KOPT-K1 (cell line): ENCODE measurements around the gene HES7.
"Not testable (repeated sequence)": the region's sequence is repeated elsewhere in the genome, so short reads cannot be mapped to it uniquely, and the experiment has no call there.

ENCODE experiments used
- H3K27ac ChIP-seq: fragments of 200-600 bp; sonication (generic); 2 replicates; pipeline ENCODE4 v1.5.1; 2016; ENCODE audit warnings: antibody characterized with exemption, mild to moderate bottlenecking, low read depth, low read length; ENCODE audit not compliant: poor library complexity, severe bottlenecking
- H3K36me3 ChIP-seq: fragments of 200-600 bp; sonication (generic); 2 replicates; pipeline ENCODE4 v1.5.1; 2017; ENCODE audit warnings: antibody characterized with exemption, mild to moderate bottlenecking, low read length, moderate library complexity; ENCODE audit not compliant: insufficient read depth
- H3K9me3 ChIP-seq: fragments of 200-600 bp; sonication (generic); 2 replicates; pipeline ENCODE4 v1.5.1; 2017; ENCODE audit warnings: antibody characterized with exemption, low read length, mild to moderate bottlenecking; ENCODE audit not compliant: insufficient read depth, poor library complexity, severe bottlenecking

HES7 gene

GRCh38 chr17:8084250-8084649 lies 39.7 kb downstream of the HES7 start:
- Histone ChIP-seq H3K36me3 (no peaks in the 10 kb centered on the region), H3K27ac (no peak overlapping the region), H3K9me3 (no peaks in the 10 kb centered on the region)

GRCh38 chr17:8082292-8082691 lies 41.6 kb downstream of the HES7 start:
- no peaks in the 10 kb centered on the region for H3K9me3 ChIP-seq
- no peak overlapping the region for H3K27ac ChIP-seq
- no peaks in the 10 kb centered on the region for H3K36me3 ChIP-seq

DNA sequence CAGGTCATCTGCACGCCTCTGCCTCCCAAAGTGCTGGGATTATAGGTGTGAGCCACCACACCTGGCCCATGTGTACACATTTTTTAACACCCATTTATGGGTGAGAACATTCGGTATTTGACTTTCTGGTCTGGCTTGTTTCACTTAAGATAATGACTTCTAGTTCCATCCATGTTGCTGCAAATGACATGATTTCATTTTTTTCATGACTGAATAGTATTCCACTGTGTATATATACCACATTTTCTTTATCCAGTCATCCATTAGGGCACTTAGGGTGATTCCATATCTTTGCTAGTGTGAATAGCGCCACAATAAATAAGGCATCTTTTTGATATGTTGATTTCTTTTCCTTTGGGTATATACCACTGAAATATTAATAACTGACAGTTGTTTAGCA lies 42.0 kb downstream of the HES7 start:
- Histone ChIP-seq H3K9me3 (no peaks in the 10 kb centered on the region), H3K36me3 (no peaks in the 10 kb centered on the region), H3K27ac (no peak overlapping the region)

- Histone ChIP-seq H3K27ac (no peak overlapping the region), H3K9me3 (no peaks in the 10 kb centered on the region), H3K36me3 (no peaks in the 10 kb centered on the region)
Observed at GRCh38 chr17:8080799-8081219, 43.1 kb downstream of the HES7 start.

DNA sequence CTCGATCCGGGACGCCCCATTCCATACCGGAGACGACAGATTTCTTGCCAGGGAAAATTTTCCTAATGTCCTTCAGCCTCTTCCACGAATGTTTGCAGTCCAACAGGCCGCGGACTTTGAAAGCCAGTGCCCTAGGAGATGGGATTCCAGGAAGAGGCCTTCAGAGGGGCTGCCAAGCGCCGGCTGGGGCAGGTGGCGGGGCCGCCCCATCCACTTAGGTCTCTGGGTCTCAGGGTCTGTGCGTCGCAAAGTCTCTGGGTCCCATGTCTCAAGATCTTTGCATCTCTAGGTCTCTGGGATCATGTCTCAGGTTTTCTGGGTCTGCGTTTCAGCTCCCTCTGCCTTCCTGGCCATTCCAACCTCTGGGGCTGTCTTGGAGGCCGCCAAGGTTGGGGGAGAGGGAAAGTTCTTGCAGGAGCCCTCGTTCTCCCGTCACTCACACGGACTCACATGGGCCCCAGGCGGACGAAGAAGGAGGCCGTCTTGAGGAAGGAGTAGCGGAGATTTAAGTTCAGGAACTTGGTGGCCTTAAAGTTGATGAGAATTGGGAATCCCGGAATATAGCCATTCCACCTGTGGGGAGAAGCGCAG lies 43.6 kb downstream of the HES7 start:
- Histone ChIP-seq H3K9me3 (no peaks in the 10 kb centered on the region), H3K36me3 (no peaks in the 10 kb centered on the region), H3K27ac (no peak overlapping the region)

- H3K9me3 ChIP-seq = no peaks in the 10 kb centered on the region
- no peak overlapping the region for H3K27ac ChIP-seq
- no peaks in the 10 kb centered on the region for H3K36me3 ChIP-seq
Observed at GRCh38 chr17:8079291-8080207, 44.4 kb downstream of the HES7 start.

DNA sequence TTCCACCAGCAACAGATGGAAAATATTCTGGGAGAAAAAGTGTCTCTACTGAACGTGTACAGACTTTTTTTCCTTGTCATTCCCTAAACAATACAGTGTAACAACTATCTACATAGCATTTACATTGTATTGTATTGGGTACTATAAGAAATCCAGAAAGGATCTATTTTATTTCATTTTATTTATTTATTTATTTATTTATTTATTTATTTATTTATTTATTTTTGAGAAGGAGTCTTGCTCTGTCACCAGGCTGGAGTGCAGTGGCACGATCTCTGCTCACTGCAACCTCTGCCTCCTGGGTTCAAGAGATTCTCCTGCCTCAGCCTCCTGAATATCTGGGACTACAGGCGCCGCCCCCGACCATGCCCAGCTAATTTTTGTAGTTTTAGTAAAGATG lies 46.0 kb downstream of the HES7 start:
- H3K27ac ChIP-seq, H3K36me3 ChIP-seq, H3K9me3 ChIP-seq: not testable (repeated sequence)

- Histone ChIP-seq H3K36me3 (no peaks in the 10 kb centered on the region), H3K27ac (no peak overlapping the region), H3K9me3 (no peaks in the 10 kb centered on the region)
Observed at GRCh38 chr17:8076502-8077266, 47.2 kb downstream of the HES7 start.

GRCh38 chr17:8075574-8076342 lies 48.1 kb downstream of the HES7 start:
- Histone ChIP-seq H3K9me3 (no peaks in the 10 kb centered on the region), H3K36me3 (no peaks in the 10 kb centered on the region), H3K27ac (no peak overlapping the region)

DNA sequence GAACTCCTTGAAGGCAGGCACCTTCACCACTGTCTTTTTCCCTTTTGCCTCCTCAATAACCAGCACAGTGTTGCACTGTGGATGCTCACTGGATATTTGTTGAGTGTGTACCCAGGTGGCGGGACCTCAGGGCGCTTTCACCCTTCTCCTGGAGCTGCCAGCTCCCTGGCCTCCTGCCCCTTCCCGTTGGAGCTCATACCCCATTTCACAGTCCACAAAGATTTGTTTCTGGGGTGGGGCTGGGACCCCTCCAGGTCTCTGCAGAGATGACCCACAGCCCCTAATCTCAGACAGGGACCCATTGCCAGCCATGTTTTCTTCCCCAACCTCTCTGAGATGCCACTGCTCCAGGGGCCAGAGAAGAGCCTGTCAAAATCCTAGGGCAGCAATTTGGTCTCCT lies 48.8 kb downstream of the HES7 start:
- no peaks in the 10 kb centered on the region for H3K9me3 ChIP-seq
- H3K36me3 ChIP-seq = no peaks in the 10 kb centered on the region
- H3K27ac ChIP-seq = no peak overlapping the region

DNA sequence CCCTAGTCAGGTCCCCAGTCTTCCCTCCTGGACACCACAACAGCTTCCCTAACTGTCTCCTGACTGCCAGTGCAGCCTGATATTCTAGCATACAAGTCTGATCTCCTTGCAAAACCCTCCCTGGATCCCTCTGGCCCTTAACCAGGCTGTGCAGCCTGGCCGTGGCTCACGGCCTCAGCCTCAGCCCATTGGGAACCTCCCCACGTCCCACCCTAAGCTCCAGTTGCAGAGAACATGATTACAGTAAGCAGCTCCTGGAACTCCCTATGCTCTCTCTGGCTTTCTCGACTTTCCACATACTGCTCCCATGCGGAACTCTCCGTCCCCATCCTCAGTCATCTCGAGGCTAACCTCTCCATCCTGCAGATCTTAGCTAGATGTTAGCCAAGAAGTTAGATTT lies 49.4 kb downstream of the HES7 start:
- H3K27ac ChIP-seq = no peak overlapping the region
- H3K36me3 ChIP-seq = no peaks in the 10 kb centered on the region
- H3K9me3 ChIP-seq = no peaks in the 10 kb centered on the region

- Histone ChIP-seq H3K27ac (no peak overlapping the region), H3K9me3 (no peaks in the 10 kb centered on the region), H3K36me3 (no peaks in the 10 kb centered on the region)
Observed at GRCh38 chr17:8073627-8074484, 50.0 kb downstream of the HES7 start.

DNA sequence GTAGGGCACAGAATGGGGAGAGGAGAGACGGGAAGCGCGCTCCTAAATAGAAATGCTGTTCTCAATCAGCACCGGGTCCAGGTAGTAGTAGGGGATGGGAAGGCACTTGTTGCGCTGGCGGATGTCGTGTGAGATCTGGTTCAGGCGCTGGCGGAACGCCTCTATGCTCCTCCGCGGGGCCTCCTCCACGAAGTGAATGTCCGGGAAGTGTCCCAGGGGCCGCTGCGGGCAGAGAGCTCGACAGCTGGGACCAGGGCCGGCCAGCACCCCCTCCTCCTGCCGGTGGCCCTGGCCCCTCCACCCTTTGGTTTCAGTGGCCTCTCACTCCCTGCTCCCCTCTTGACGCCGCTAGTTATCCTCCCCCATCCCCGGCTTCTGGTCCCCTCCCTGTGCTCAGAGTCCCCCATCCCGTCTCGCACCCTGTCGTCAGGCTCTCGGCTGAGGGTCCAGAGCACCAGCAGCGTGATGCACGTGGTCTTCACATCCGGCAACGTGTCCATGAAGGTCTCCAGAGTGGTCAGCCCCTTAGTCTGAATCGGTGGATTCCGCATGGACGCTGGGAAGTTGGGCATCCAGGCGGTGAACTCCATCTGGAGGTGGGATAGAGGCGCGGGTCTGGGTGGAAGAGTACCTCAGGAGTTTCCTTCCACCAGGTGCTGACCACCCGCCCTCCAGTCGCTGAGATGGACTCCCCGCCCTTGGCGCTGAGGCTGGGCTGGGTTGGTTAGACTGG lies 51.0 kb downstream of the HES7 start:
- H3K27ac ChIP-seq = no peak overlapping the region
- no peaks in the 10 kb centered on the region for H3K36me3 ChIP-seq
- no peaks in the 10 kb centered on the region for H3K9me3 ChIP-seq
